CD14-positive monocyte (primary cell): ENCODE results near the gene GARNL3. TPM values are rescaled to one million over a fixed set of nuclear protein-coding genes. Genes with fewer than 3 reads are reported as not detected.

Experiments
- DNase-seq, 3 donors: peaks; one replicate each; pipeline ENCODE4 v3.0.0-alpha.2; 2011 to 2022
- H2AFZ ChIP-seq: 2 replicates; pipeline ENCODE4 v1.6.0; 2012; ENCODE audit warnings: mild to moderate bottlenecking, low read depth, low read length, inconsistent platforms; ENCODE audit not compliant: insufficient read depth, poor library complexity, severe bottlenecking
- H3K27ac ChIP-seq, 2 donors: 1 replicate in 1 of 2; 2 replicates in 1 of 2; pipeline ENCODE4 v1.5.1; 2012 to 2013; ENCODE audit warnings: low read length in 2 of 2, control low read depth in 1 of 2, inconsistent platforms in 1 of 2, low read depth in 1 of 2, mild to moderate bottlenecking in 1 of 2
- H3K27me3 ChIP-seq, 2 donors: one replicate each; pipeline versions ENCODE4 v1.6.0 to v1.6.1; 2011 to 2013; ENCODE audit warnings: low read length in 2 of 2; ENCODE audit not compliant: control insufficient read depth in 2 of 2, insufficient read depth in 2 of 2
- H3K36me3 ChIP-seq, 2 donors: replicated peaks in 1 of 2; 1 replicate in 1 of 2; 2 replicates in 1 of 2; pipeline versions ENCODE4 v1.5.1 to v1.6.1; 2012 to 2013; ENCODE audit warnings: low read length in 2 of 2, control low read depth in 1 of 2, inconsistent platforms in 1 of 2, mild to moderate bottlenecking in 1 of 2; ENCODE audit not compliant: insufficient read depth in 2 of 2, control insufficient read depth in 1 of 2
- H3K4me1 ChIP-seq, 2 donors: 1 replicate in 1 of 2; 2 replicates in 1 of 2; pipeline versions ENCODE4 v1.5.1 to v1.6.1; 2012 to 2013; ENCODE audit warnings: low read length in 2 of 2, control low read depth in 1 of 2, inconsistent platforms in 1 of 2, mild to moderate bottlenecking in 1 of 2, moderate library complexity in 1 of 2; ENCODE audit not compliant: insufficient read depth in 2 of 2, control insufficient read depth in 1 of 2
- H3K4me2 ChIP-seq: replicated peaks from 2 replicates; pipeline ENCODE3; 2012; ENCODE audit warnings: low read length, moderate library complexity, mild to moderate bottlenecking; ENCODE audit not compliant: poor library complexity, severe bottlenecking; ENCODE audit errors: extremely low read depth
- H3K4me3 ChIP-seq, 3 experiments: fragments of 200-600 bp in 1 of 3; sonication (generic) in 1 of 3; replicated peaks in 1 of 3; 1 replicate in 2 of 3; 2 replicates in 1 of 3; pipeline ENCODE4 v1.5.1; 2011 to 2013; ENCODE audit warnings: low read length in 3 of 3, mild to moderate bottlenecking in 3 of 3, control low read depth in 2 of 3, low read depth in 2 of 3, inconsistent platforms in 1 of 3, moderate library complexity in 1 of 3
- H3K79me2 ChIP-seq: 2 replicates; pipeline ENCODE4 v1.6.0; 2012; ENCODE audit warnings: mild to moderate bottlenecking, control low read depth, inconsistent platforms, low read length, moderate library complexity; ENCODE audit not compliant: insufficient read depth
- H3K9ac ChIP-seq: 2 replicates; pipeline ENCODE4 v1.6.0; 2017; ENCODE audit warnings: low read length, mild to moderate bottlenecking; ENCODE audit not compliant: insufficient read depth, poor library complexity, severe bottlenecking
- H3K9me3 ChIP-seq, 2 donors: replicated peaks in 1 of 2; 1 replicate in 1 of 2; 2 replicates in 1 of 2; pipeline versions ENCODE4 v1.5.1 to v1.6.1; 2012 to 2013; ENCODE audit warnings: low read length in 2 of 2, control low read depth in 1 of 2; ENCODE audit not compliant: control insufficient read depth in 1 of 2, insufficient read depth in 1 of 2
- H4K20me1 ChIP-seq: 2 replicates; pipeline ENCODE4 v1.6.0; 2012; ENCODE audit warnings: mild to moderate bottlenecking, low read length, control low read depth, moderate library complexity; ENCODE audit not compliant: insufficient read depth
- H3K27ac Mint-ChIP-seq, 7 donors: one replicate each; pipeline ENCODE4 v1.8.0; 2020; ENCODE audit warnings: mild to moderate bottlenecking in 7 of 7, mixed read lengths in 7 of 7, moderate library complexity in 6 of 7, inconsistent platforms in 2 of 7
- H3K27me3 Mint-ChIP-seq, 3 donors: one replicate each; pipeline ENCODE4 v1.8.0; 2021 to 2022; ENCODE audit warnings: low read depth in 3 of 3, mild to moderate bottlenecking in 3 of 3, mixed read lengths in 3 of 3, moderate library complexity in 3 of 3, inconsistent platforms in 1 of 3
- H3K36me3 Mint-ChIP-seq, 2 donors: one replicate each; pipeline ENCODE4 v1.8.0; 2020; ENCODE audit warnings: mixed read lengths in 2 of 2, inconsistent platforms in 1 of 2, mild to moderate bottlenecking in 1 of 2
- H3K4me1 Mint-ChIP-seq: one replicate; pipeline ENCODE4 v1.8.0; 2020; ENCODE audit warnings: mild to moderate bottlenecking, mixed read lengths
- H3K4me3 Mint-ChIP-seq, 2 donors: one replicate each; pipeline ENCODE4 v1.8.0; 2020; ENCODE audit warnings: mild to moderate bottlenecking in 2 of 2, mixed read lengths in 2 of 2, moderate library complexity in 1 of 2
- H3K9me3 Mint-ChIP-seq, 7 donors: one replicate each; pipeline ENCODE4 v1.8.0; 2020 to 2022; ENCODE audit warnings: mixed read lengths in 7 of 7, mild to moderate bottlenecking in 6 of 7, moderate library complexity in 6 of 7, inconsistent platforms in 2 of 7
- WGBS: methylation state at CpG from one replicate; pipeline ENCODE4 v1.1.5; 2013; ENCODE audit warnings: missing lambda C conversion rate; ENCODE audit not compliant: insufficient coverage; 5-methylcytosine and 5-hydroxymethylcytosine counted together
- intact Hi-C, 2 donors: fragments of 100-400 bp; cut with micrococcal nuclease; formaldehyde crosslinking; loops; one replicate each; pipeline versions ENCODE4 v1.15.0 to v1.15.1; 2023
- polyA plus RNA-seq, 3 donors: library from polyadenylated mRNA; depleted of rRNA in 1 of 3; unstranded in 2 of 3; stranded (reverse) in 1 of 3; fragments of 300-500 nt in 2 of 3; fragments of >200 nt in 1 of 3; fragmentation: Illumina TruSeq in 2 of 3; gene quantifications; 1 replicate in 2 of 3; 2 replicates in 1 of 3; pipeline ENCODE4 v1.2.3, GENCODE V29; 2012 to 2021
- TF ChIP-seq, protein P1 (sequence below): fragments of 200-600 bp; IDR thresholded peaks from one replicate; pipeline ENCODE4 v1.8.0; 2022; ENCODE audit warnings: antibody characterized with exemption, mild to moderate bottlenecking

Gene GARNL3
- polyA plus RNA-seq, 3 donors: 0.39 to 1.5 (median 0.94) TPM

DNA sequence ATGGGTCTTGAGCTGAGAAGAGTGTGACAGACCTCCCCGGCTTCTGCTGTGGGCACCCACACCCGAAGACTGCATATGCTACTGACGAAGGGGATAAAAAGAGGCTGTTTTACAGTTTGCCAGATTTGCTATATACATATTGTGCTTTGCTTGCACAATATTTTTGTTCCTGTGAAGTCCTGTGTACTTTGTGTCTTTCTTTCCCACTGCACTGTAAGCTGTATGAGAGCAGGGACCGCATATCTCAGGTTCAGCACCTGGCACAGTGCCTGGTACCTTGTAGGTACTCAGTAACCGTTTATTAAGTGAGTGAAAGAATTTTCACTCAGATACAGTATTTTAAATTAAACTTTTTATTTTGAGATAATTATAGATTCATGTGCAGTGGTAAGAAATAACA is 8.2 kb upstream of the GARNL3 start:
- intact Hi-C loops: no loop called here

DNA sequence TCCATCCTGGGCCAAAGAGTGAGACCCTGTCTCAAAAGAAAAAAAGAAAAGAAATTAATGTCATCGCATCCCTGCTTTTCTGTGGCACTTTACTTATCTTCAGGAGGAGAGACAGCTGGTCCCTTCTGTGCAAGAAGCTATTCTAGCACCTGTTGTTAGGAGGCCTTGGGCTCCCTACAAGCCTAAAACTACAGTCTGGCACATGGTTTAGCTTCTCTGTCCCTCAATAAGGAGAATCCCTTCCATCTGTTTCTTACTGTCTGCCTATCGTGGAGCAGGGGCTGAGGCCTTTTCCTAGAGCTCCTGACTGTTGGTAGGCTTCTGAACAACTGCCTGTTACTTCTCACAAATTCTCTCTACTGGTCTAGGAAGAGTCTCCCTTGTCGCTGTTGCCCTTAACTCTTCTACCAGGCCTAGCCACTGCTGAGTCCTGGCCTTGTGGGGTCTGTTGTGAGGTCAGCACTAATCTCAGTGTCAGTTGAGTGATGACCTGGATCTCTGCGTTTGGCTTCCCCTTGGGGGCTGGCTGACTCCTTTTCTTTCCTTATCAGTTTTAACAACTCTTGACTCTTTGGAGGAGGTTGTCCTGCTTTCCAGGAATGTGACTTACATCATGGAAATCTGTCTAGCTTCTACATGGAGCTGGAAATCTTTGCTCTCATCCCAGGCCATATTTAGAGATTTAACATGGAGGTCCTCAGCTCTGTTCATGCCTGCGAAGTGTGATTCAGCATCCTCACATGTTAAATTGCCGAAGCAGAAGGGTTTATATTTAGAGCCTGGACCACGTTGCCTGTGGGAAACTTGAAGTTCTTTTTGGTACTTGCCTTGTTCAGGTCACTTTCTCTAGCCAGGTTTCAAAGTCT is 5.7 kb upstream of the GARNL3 start:
- intact Hi-C loops: no loop called here
- Mint-ChIP-seq H3K9me3 (peaks cover 0 to 3% (median 1%) of the 10 kb centered on the region in 7 donors), H3K27me3 (peaks cover 0 to 7% (median 4%) of the 10 kb centered on the region in 3 donors), H3K4me3 (no peak overlapping the region), H3K36me3 (no peaks in the 10 kb centered on the region), H3K4me1 (no peaks in the 10 kb centered on the region), H3K27ac (no peak overlapping the region)
- Histone ChIP-seq H3K79me2 (no peaks in the 10 kb centered on the region), H3K36me3 (no peaks in the 10 kb centered on the region), H3K4me2 (no peak overlapping the region), H2AFZ (no peak overlapping the region), H3K9me3 (no peaks in the 10 kb centered on the region), H3K4me3 (no peak overlapping the region), H4K20me1 (no peaks in the 10 kb centered on the region), H3K27ac (no peak overlapping the region), H3K27me3 (no peaks in the 10 kb centered on the region), H3K9ac (no peak overlapping the region), H3K4me1 (no peaks in the 10 kb centered on the region)
- TF ChIP-seq, protein P1, sequence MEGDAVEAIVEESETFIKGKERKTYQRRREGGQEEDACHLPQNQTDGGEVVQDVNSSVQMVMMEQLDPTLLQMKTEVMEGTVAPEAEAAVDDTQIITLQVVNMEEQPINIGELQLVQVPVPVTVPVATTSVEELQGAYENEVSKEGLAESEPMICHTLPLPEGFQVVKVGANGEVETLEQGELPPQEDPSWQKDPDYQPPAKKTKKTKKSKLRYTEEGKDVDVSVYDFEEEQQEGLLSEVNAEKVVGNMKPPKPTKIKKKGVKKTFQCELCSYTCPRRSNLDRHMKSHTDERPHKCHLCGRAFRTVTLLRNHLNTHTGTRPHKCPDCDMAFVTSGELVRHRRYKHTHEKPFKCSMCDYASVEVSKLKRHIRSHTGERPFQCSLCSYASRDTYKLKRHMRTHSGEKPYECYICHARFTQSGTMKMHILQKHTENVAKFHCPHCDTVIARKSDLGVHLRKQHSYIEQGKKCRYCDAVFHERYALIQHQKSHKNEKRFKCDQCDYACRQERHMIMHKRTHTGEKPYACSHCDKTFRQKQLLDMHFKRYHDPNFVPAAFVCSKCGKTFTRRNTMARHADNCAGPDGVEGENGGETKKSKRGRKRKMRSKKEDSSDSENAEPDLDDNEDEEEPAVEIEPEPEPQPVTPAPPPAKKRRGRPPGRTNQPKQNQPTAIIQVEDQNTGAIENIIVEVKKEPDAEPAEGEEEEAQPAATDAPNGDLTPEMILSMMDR: no peak
- DNase-seq: no peak
- WGBS: 100% methylated on average over 3 of the region's 7 CpGs

More for the DNA sequence above, 8.2 kb upstream of the GARNL3 start:
- WGBS: no CpG with 5 or more reads among the region's 5 CpGs
- peaks cover 0 to 1% (median 0%) of the 10 kb centered on the region in 7 donors for H3K9me3 Mint-ChIP-seq
- no peaks in the 10 kb centered on the region for H3K36me3 Mint-ChIP-seq
- no peaks in the 10 kb centered on the region for H3K4me1 Mint-ChIP-seq
- Histone ChIP-seq H3K9me3 (no peaks in the 10 kb centered on the region), H3K79me2 (no peaks in the 10 kb centered on the region), H4K20me1 (no peaks in the 10 kb centered on the region), H2AFZ (no peak overlapping the region), H3K9ac (no peak overlapping the region), H3K4me3 (no peak overlapping the region), H3K36me3 (no peaks in the 10 kb centered on the region), H3K27ac (no peak overlapping the region), H3K27me3 (no peaks in the 10 kb centered on the region), H3K4me1 (no peaks in the 10 kb centered on the region), H3K4me2 (no peak overlapping the region)
- no peak overlapping the region for H3K4me3 Mint-ChIP-seq
- peaks cover 1 to 6% (median 2%) of the 10 kb centered on the region in 3 donors for H3K27me3 Mint-ChIP-seq
- no peak overlapping the region for H3K27ac Mint-ChIP-seq
- DNase-seq: no peak
- TF ChIP-seq, protein P1: no peak
